ENCODE data around the gene KIF1A. TPM values are rescaled to one million over a fixed set of nuclear protein-coding genes. Genes with fewer than 3 reads are reported as not detected.

KIF1A gene
- total RNA-seq, 6 experiments from 2014 or later: not detected

GRCh38 chr2:240790370-240791220 lies 29.4 kb downstream of the KIF1A start:
- no peak for TF ChIP-seq CTCF (IDR thresholded peaks at IDR 0.05)
- Mint-ChIP-seq H3K9me3 (no peaks in the 10 kb centered on the region), H3K4me3 (no peak overlapping the region), H3K27ac (no peak overlapping the region), H3K4me1 (ENCODE audit: low read depth) (no peaks in the 10 kb centered on the region), H3K36me3 (ENCODE audit: low read depth) (no peaks in the 10 kb centered on the region), H3K27me3 (ENCODE audit: insufficient read depth) (peaks cover 28% of the 10 kb centered on the region)
- DNase-seq: no peak

- no peak for DNase-seq
- no peaks in the 10 kb centered on the region for H3K9me3 Mint-ChIP-seq
- H3K4me3 Mint-ChIP-seq: no peak overlapping the region
- H3K4me1 Mint-ChIP-seq (ENCODE audit: low read depth): no peaks in the 10 kb centered on the region
- H3K36me3 Mint-ChIP-seq (ENCODE audit: low read depth): no peaks in the 10 kb centered on the region
- TF ChIP-seq CTCF (IDR thresholded peaks at IDR 0.05): no peak
- peaks cover 25% of the 10 kb centered on the region for H3K27me3 Mint-ChIP-seq (ENCODE audit: insufficient read depth)
- H3K27ac Mint-ChIP-seq: no peak overlapping the region
These were observed 30.3 kb downstream of the KIF1A start for GRCh38 chr2:240789501-240790369.

- Mint-ChIP-seq H3K27ac (no peak overlapping the region), H3K4me3 (no peak overlapping the region), H3K4me1 (ENCODE audit: low read depth) (no peaks in the 10 kb centered on the region), H3K9me3 (no peaks in the 10 kb centered on the region), H3K36me3 (ENCODE audit: low read depth) (no peaks in the 10 kb centered on the region), H3K27me3 (ENCODE audit: insufficient read depth) (peaks cover 21% of the 10 kb centered on the region)
- no peak for TF ChIP-seq CTCF (IDR thresholded peaks at IDR 0.05)
- DNase-seq: no peak
These were observed 31.0 kb downstream of the KIF1A start for GRCh38 chr2:240789051-240789453.

- no peaks in the 10 kb centered on the region for H3K36me3 Mint-ChIP-seq (ENCODE audit: low read depth)
- H3K9me3 Mint-ChIP-seq: no peaks in the 10 kb centered on the region
- H3K27me3 Mint-ChIP-seq (ENCODE audit: insufficient read depth): peaks cover 18% of the 10 kb centered on the region
- no peak for TF ChIP-seq CTCF (IDR thresholded peaks at IDR 0.05)
- no peaks in the 10 kb centered on the region for H3K4me1 Mint-ChIP-seq (ENCODE audit: low read depth)
- no peak for DNase-seq
- no peak overlapping the region for H3K4me3 Mint-ChIP-seq
- no peak overlapping the region for H3K27ac Mint-ChIP-seq
These were observed 31.5 kb downstream of the KIF1A start for GRCh38 chr2:240788482-240788881.

GRCh38 chr2:240787521-240788472 lies 32.2 kb downstream of the KIF1A start:
- Mint-ChIP-seq H3K4me1 (ENCODE audit: low read depth) (no peaks in the 10 kb centered on the region), H3K4me3 (no peak overlapping the region), H3K36me3 (ENCODE audit: low read depth) (no peaks in the 10 kb centered on the region), H3K27ac (no peak overlapping the region), H3K27me3 (ENCODE audit: insufficient read depth) (peaks cover 18% of the 10 kb centered on the region), H3K9me3 (no peaks in the 10 kb centered on the region)
- no peak for TF ChIP-seq CTCF (IDR thresholded peaks at IDR 0.05)
- DNase-seq: no peak
